Measurements from ENCODE around the gene MAPK12.

GRCh38 chr22:50278956-50279619, 17.6 kb upstream of the MAPK12 start:
- TF ChIP-seq CTCF (IDR thresholded peaks at IDR 0.05; ENCODE audit: control extremely low read depth in 1 of 3, insufficient read depth in 1 of 3, low read depth in 1 of 3, low read length in 3 of 3) (no peak), USF2 (IDR thresholded peaks at IDR 0.05; ENCODE audit: low read length) (no peak), ZNF274 (IDR thresholded peaks at IDR 0.05; ENCODE audit: borderline replicate concordance, extremely low read depth, low read length) (no peak)

Measured in H1 (cell line).